Activated naive CD4-positive, alpha-beta T cell treated with anti-CD3 and anti-CD28 coated beads for 36 hours (primary cell): ENCODE data around the gene DPP6. TPM values are rescaled to one million over a fixed set of nuclear protein-coding genes. Genes with fewer than 3 reads are reported as not detected.
"Not testable (repeated sequence)": the region's sequence is repeated elsewhere in the genome, so short reads cannot be mapped to it uniquely, and the experiment has no call there.

Source experiments
- CTCF ChIA-PET: fragments of 350-600 bp; sonication (Branson Sonifier 250); formaldehyde crosslinking; loops from one replicate; lab custom pipeline; 2021; ENCODE audit warnings: antibody characterized with exemption; lab: Charles Lee
- DNase-seq: peaks from one replicate; pipeline ENCODE4 v3.0.0-alpha.2; 2020
- H3K27ac Mint-ChIP-seq: one replicate; pipeline ENCODE4 v1.8.0; 2021; ENCODE audit warnings: mild to moderate bottlenecking, mixed read lengths
- H3K27me3 Mint-ChIP-seq: one replicate; pipeline ENCODE4 v1.8.0; 2021; ENCODE audit warnings: low read depth, mixed read lengths
- H3K36me3 Mint-ChIP-seq: one replicate; pipeline ENCODE4 v1.8.0; 2021; ENCODE audit warnings: low read depth, mixed read lengths
- H3K4me1 Mint-ChIP-seq: one replicate; pipeline ENCODE4 v1.8.0; 2021; ENCODE audit warnings: low read depth, mixed read lengths
- H3K4me3 Mint-ChIP-seq: one replicate; pipeline ENCODE4 v1.8.0; 2021; ENCODE audit warnings: mild to moderate bottlenecking, moderate library complexity, mixed read lengths
- H3K9me3 Mint-ChIP-seq: one replicate; pipeline ENCODE4 v1.8.0; 2021; ENCODE audit warnings: mixed read lengths
- intact Hi-C: fragments of 100-400 bp; cut with micrococcal nuclease; formaldehyde crosslinking; loops from one replicate; pipeline ENCODE4 v1.15.1; 2023
- total RNA-seq, 2 experiments: library from RNA; stranded (reverse); gene quantifications; one replicate each; pipeline ENCODE4 v1.2.3, GENCODE V29; 2021

Gene DPP6
- total RNA-seq, 2 experiments from 2014 or later = not detected

DNA sequence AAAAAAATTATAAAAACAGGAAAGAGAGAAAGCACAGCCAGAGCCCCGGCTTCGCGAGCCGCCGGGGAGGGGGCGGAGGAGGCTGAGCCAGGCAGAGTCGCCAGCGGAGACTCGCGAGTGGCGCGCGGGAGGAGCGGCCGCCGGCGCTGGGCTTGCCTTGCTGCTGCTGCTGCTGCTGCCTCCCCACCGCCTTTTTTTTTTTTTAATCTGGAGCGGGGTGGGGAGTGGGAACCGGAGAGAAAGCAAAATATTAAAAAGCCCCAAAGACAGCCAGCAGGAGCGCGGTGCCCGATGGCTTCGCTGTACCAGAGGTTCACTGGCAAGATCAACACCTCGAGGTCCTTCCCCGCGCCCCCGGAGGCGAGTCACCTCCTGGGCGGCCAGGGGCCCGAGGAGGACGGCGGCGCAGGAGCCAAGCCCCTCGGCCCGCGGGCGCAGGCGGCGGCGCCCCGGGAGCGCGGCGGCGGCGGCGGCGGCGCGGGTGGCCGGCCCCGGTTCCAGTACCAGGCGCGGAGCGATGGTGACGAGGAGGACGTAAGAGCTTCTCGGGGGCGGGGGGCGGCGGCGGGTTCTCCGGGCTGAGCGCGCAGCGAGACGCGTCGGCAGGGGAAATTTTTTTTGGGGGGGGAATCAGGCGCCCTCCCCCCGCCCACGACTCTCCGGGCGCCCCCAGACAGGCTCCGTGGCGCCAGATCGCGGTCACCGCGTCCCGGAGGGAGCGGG lies 493 bp downstream of the DPP6 start:
- CTCF ChIA-PET, H3K36me3 Mint-ChIP-seq: not testable (repeated sequence)

DNA sequence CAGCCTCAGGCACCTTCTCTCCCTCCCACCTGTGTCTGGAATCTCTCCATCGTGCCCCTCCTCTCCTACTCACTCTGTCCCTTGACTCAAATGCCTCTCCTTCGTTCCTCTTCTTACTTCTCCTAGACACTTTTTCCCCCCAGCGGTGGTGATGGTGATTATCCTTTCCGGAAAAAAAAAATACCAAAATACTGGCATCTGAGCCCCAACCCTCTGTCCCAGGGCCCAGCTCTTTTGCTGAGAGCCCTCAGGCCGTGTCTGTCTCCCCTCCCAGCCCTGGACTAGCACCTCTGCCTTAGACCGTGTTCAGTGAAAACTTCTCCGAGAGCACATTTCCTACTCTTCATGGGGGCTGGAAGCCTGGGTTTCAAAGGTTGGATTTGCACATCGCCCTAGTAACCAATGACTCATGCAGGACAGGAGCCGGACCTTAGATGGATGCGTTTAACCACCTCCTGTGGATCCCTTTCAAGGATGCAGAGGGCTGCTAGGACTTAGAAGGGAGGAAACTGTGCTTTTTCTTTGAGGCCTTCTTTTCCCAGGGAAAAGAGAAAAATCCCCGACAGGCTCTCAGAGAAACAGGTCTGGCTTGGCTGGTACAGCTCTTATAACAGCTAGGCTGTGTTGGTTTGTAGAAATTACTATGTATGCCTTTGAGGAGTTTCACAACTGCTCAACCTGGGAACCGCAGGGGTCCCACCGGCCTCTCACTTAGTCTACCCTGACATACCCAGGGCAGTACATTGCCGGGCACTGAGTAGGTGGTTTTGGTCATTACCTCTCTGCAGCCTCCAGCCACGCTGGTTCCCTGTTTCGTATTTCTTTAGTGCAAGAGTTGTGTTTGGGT lies 1.5 kb downstream of the DPP6 start:
- CTCF ChIA-PET, H3K27ac Mint-ChIP-seq, DNase-seq, H3K36me3 Mint-ChIP-seq, H3K4me1 Mint-ChIP-seq, intact Hi-C loops, H3K9me3 Mint-ChIP-seq, H3K4me3 Mint-ChIP-seq: not testable (repeated sequence)
- H3K27me3 Mint-ChIP-seq = peaks cover 12% of the 10 kb centered on the region

More for the DNA sequence above, 493 bp downstream of the DPP6 start:
- intact Hi-C loops, H3K4me1 Mint-ChIP-seq, H3K9me3 Mint-ChIP-seq, H3K27ac Mint-ChIP-seq, H3K4me3 Mint-ChIP-seq, DNase-seq: not testable (repeated sequence)
- H3K27me3 Mint-ChIP-seq = peaks cover 12% of the 10 kb centered on the region

- CTCF ChIA-PET, H3K36me3 Mint-ChIP-seq: not testable (repeated sequence)
Observed at GRCh38 chr7:154054664-154055063, 2.5 kb downstream of the DPP6 start.

GRCh38 chr7:154055491-154056106 lies 3.4 kb downstream of the DPP6 start:
- H3K9me3 Mint-ChIP-seq, H3K4me3 Mint-ChIP-seq, H3K27ac Mint-ChIP-seq, H3K4me1 Mint-ChIP-seq, intact Hi-C loops, CTCF ChIA-PET, H3K36me3 Mint-ChIP-seq: not testable (repeated sequence)
- peaks cover 12% of the 10 kb centered on the region for H3K27me3 Mint-ChIP-seq
- DNase-seq = peak; percentile 53

More at GRCh38 chr7:154054664-154055063, 2.5 kb downstream of the DPP6 start:
- H3K9me3 Mint-ChIP-seq, H3K4me1 Mint-ChIP-seq, DNase-seq, intact Hi-C loops, H3K27ac Mint-ChIP-seq, H3K4me3 Mint-ChIP-seq: not testable (repeated sequence)
- peaks cover 12% of the 10 kb centered on the region for H3K27me3 Mint-ChIP-seq

DNA sequence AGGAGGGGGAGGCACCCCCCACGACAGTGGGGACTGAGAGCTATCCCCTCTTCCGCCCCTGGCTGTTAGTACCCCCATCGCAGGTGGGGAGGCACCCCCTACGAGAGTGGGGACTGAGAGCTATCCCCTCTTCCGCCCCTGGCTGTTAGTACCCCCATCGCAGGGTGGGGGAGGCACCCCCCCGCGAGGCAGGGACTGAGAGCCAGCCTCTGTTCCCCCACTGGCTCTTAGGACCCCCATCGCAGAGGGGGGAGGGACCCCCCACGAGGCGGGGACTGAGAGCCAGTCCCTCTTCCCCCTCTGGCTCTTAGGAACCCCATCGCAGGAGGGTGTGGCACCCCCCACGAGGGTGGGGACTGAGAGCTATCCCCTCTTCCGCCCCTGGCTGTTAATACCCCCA lies 6.6 kb downstream of the DPP6 start:
- H3K27ac Mint-ChIP-seq, H3K4me1 Mint-ChIP-seq, CTCF ChIA-PET: not testable (repeated sequence)

GRCh38 chr7:154060551-154060950 lies 8.4 kb downstream of the DPP6 start:
- H3K4me1 Mint-ChIP-seq, DNase-seq, H3K27me3 Mint-ChIP-seq, intact Hi-C loops, H3K27ac Mint-ChIP-seq, CTCF ChIA-PET, H3K9me3 Mint-ChIP-seq, H3K4me3 Mint-ChIP-seq, H3K36me3 Mint-ChIP-seq: not testable (repeated sequence)

More for the DNA sequence above, 6.6 kb downstream of the DPP6 start:
- H3K36me3 Mint-ChIP-seq, DNase-seq, H3K4me3 Mint-ChIP-seq, intact Hi-C loops, H3K9me3 Mint-ChIP-seq, H3K27me3 Mint-ChIP-seq: not testable (repeated sequence)

DNA sequence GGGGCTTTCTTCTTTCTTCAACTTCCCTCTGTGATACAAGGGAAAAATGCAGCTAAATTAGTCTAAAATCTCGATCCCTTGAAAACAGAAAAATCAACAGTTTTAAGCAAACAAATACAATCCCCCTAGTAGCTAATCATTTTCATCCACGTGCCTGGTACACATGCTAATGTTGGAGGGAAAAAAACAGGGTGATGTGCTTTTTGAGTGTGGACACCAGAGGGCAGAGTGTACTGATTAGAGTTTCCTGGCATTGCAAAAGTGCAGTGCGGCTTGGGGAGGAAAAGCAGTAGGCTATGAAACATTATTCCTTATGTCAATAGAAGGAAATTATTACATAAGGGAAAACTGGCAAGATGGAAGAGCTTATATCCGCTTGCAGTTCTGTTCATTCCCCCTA lies 19.6 kb downstream of the DPP6 start:
- H3K4me1 Mint-ChIP-seq, H3K9me3 Mint-ChIP-seq, H3K27me3 Mint-ChIP-seq, H3K27ac Mint-ChIP-seq, H3K4me3 Mint-ChIP-seq, H3K36me3 Mint-ChIP-seq, CTCF ChIA-PET, DNase-seq: not testable (repeated sequence)
- intact Hi-C loops = loop anchor here (5.0 kb wide), 1 partner anchor 430 kb away; no protein-coding TSS in a partner anchor

DNA sequence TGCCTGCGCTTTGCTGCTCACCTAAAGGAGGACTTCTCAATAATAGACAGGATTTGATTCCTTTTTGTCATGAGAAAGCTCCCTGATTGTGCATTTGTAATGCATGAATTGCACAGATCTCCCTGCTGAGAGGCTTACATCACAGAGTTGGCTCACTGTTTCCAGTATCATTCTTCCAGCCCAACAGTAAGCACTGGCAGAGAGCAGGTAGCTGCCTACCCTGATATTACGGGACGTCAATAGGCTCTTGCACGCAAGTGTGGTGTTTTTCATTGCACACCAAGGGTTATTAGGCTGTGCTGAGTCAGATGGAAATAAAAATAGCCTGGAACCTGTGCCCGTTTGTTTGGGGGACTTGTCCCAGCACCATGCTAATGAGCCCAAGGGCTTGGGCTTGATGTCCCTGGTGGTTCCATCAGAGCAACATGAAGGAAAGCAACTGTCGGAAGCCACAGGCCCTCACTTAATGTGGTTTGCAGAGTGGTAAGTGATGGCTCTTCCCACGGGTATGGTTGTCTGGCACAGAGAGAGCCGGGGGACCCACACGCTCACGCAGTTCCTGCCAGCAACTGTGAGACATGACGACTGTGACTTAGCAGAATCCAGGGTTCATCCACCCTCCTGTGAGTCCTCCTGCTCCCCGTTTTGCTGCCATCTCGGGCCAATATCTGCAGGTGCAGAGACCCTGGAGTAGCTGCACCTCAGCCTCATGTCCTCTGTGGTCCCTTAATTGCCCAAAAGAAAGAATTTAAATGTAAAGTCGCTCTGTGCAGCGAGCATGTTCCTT lies 20.4 kb downstream of the DPP6 start:
- H3K9me3 Mint-ChIP-seq, DNase-seq, CTCF ChIA-PET, H3K27ac Mint-ChIP-seq, H3K27me3 Mint-ChIP-seq, H3K36me3 Mint-ChIP-seq, H3K4me1 Mint-ChIP-seq, H3K4me3 Mint-ChIP-seq: not testable (repeated sequence)
- intact Hi-C loops = loop anchor here (5.0 kb wide), 1 partner anchor 430 kb away; no protein-coding TSS in a partner anchor

DNA sequence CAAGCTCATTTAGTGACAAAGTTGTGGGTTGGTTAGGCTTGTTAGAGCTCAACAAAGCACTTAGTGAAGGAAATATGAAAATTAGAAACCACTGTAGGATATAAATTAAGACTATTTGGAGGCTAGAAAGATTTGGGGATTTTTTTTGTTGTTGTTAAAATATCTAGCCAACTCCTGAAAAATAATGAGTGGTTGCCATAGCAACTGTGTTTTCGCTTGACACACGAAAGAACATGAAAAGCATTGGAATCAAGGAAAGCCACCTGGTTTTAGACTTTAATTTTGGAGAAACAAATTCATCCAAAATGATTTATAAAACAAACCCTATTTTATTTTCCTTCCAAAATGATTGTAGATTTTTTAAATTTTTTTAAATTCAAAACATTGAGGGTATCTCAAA lies 26.3 kb downstream of the DPP6 start:
- intact Hi-C loops, CTCF ChIA-PET, H3K27ac Mint-ChIP-seq, H3K36me3 Mint-ChIP-seq, H3K27me3 Mint-ChIP-seq, H3K4me1 Mint-ChIP-seq, DNase-seq, H3K4me3 Mint-ChIP-seq, H3K9me3 Mint-ChIP-seq: not testable (repeated sequence)

DNA sequence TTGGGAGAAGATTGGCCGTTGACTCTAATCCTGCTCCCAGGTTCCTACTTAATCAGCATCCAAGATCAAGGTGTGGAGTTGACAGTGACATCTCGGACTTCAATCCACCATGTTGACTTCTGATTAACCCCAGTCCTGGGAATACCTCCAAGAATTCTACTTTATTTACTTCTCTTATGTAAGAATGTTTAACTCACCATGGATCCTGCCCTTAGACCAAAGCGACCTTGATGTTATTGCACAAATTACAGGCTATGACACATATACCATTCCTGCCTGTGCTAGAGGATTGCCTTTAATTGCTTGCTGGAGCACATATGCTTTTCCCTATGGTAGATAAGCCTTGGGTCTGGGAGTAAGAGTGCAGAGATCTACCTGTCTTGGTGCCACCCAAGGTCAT lies 28.1 kb downstream of the DPP6 start:
- intact Hi-C loops, H3K27ac Mint-ChIP-seq, H3K4me3 Mint-ChIP-seq, H3K27me3 Mint-ChIP-seq, H3K9me3 Mint-ChIP-seq, CTCF ChIA-PET, H3K4me1 Mint-ChIP-seq, H3K36me3 Mint-ChIP-seq, DNase-seq: not testable (repeated sequence)

DNA sequence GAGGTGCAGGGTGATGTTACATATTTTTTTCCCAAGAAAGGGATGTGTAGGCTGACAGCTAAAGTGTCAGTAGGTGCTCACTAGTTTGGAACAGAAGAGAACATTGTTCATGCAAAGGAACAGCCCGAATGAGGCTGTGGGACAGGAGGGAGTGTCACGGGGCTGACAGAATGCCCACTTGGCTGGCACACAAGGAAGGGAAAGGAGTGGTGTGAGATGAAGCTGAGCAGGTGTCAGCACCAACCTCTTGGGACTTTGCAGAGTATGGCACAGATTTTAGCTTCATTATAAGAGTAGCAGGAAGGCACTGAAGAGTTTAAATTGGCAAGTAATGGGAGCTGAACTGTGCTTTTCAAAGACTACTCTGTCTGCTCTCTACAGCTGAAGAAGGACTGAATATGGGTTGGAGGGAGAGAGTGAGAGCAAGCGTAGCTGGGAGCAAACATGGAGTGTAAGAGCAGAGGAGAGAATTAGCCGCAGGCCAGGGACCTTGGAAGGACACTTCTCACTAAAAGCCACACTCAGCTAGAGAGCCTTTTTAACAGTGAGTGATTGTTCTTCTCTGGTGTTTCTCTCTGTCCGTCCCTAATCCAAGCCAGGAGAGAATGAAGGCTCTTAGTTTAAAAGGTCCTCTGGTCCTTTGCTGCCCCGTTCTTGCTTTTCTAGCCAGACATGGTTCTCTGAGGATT lies 35.0 kb downstream of the DPP6 start:
- H3K4me1 Mint-ChIP-seq, DNase-seq, H3K36me3 Mint-ChIP-seq, H3K27me3 Mint-ChIP-seq, CTCF ChIA-PET, H3K9me3 Mint-ChIP-seq, H3K4me3 Mint-ChIP-seq, intact Hi-C loops, H3K27ac Mint-ChIP-seq: not testable (repeated sequence)
